MM.1S (cell line): ENCODE measurements around the gene GHITM.

Experiments
- DNase-seq: peaks from one replicate; pipeline ENCODE4 v3.0.0-alpha.2; 2015
- H2AFZ ChIP-seq: fragments of 300-600 bp; sonication (generic); 2 replicates; pipeline ENCODE4 v1.6.0; 2016; ENCODE audit warnings: antibody characterized with exemption, low read length
- H3F3A ChIP-seq: fragments of 300-600 bp; sonication (generic); 2 replicates; pipeline ENCODE4 v1.6.1; 2016; ENCODE audit warnings: mild to moderate bottlenecking, antibody characterized with exemption, low read length, moderate library complexity, mixed read lengths; ENCODE audit not compliant: insufficient read depth
- H3K27ac ChIP-seq: fragments of 300-600 bp; sonication (generic); 2 replicates; pipeline ENCODE4 v1.5.1; 2016; ENCODE audit warnings: mild to moderate bottlenecking, low read length
- H3K27me3 ChIP-seq: fragments of 300-600 bp; sonication (generic); replicated peaks from 2 replicates; pipeline ENCODE4 v1.6.0; 2016; ENCODE audit warnings: low read length; ENCODE audit not compliant: insufficient read depth
- H3K36me3 ChIP-seq: fragments of 300-600 bp; sonication (generic); replicated peaks from 2 replicates; pipeline ENCODE4 v1.6.1; 2016; ENCODE audit warnings: mild to moderate bottlenecking, low read length, mixed read lengths; ENCODE audit not compliant: insufficient read depth
- H3K4me1 ChIP-seq: fragments of 300-600 bp; sonication (generic); 2 replicates; pipeline ENCODE4 v1.6.1; 2016; ENCODE audit warnings: low read length, mixed read lengths
- H3K4me2 ChIP-seq: fragments of 300-600 bp; sonication (generic); 2 replicates; pipeline ENCODE4 v1.6.0; 2016; ENCODE audit warnings: low read depth, low read length
- H3K4me3 ChIP-seq: fragments of 300-600 bp; sonication (generic); 2 replicates; pipeline ENCODE4 v1.5.1; 2016; ENCODE audit warnings: low read length, mixed read lengths
- H3K79me2 ChIP-seq: fragments of 300-600 bp; sonication (generic); 2 replicates; pipeline ENCODE4 v1.6.1; 2016; ENCODE audit warnings: mixed run types, low read length, mixed read lengths
- H3K9ac ChIP-seq: fragments of 300-600 bp; sonication (generic); 2 replicates; pipeline ENCODE4 v1.6.1; 2016; ENCODE audit warnings: low read length, mixed read lengths
- H3K9me2 ChIP-seq: fragments of 300-600 bp; sonication (generic); replicated peaks from 2 replicates; pipeline ENCODE4 v1.6.1; 2016; ENCODE audit warnings: mild to moderate bottlenecking, low read length, mixed read lengths; ENCODE audit not compliant: insufficient read depth
- H3K9me3 ChIP-seq: fragments of 300-600 bp; sonication (generic); replicated peaks from 2 replicates; pipeline ENCODE4 v1.6.1; 2016; ENCODE audit warnings: mild to moderate bottlenecking, low read length, mixed read lengths; ENCODE audit not compliant: insufficient read depth
- H4K20me1 ChIP-seq: fragments of 300-600 bp; sonication (generic); 2 replicates; pipeline ENCODE4 v1.6.1; 2016; ENCODE audit warnings: mild to moderate bottlenecking, low read length, moderate library complexity, mixed read lengths; ENCODE audit not compliant: insufficient read depth
- EZH2 ChIP-seq: fragments of 300-600 bp; sonication (generic); optimal IDR thresholded peaks from 2 replicates; pipeline ENCODE3; 2017; ENCODE audit warnings: low read depth, mild to moderate bottlenecking, antibody characterized with exemption, low read length, mixed read lengths
- EZH2phosphoT487 ChIP-seq: fragments of 300-600 bp; sonication (generic); IDR thresholded peaks from 2 replicates; pipeline ENCODE4 v1.6.1; 2018; ENCODE audit warnings: antibody characterized with exemption, low read length
- TF ChIP-seq, protein P1 (sequence below): fragments of 300-600 bp; sonication (generic); IDR thresholded peaks from 2 replicates; pipeline ENCODE4 v1.5.1; 2016; ENCODE audit warnings: antibody characterized with exemption, low read length, mixed read lengths

GHITM gene

DNA sequence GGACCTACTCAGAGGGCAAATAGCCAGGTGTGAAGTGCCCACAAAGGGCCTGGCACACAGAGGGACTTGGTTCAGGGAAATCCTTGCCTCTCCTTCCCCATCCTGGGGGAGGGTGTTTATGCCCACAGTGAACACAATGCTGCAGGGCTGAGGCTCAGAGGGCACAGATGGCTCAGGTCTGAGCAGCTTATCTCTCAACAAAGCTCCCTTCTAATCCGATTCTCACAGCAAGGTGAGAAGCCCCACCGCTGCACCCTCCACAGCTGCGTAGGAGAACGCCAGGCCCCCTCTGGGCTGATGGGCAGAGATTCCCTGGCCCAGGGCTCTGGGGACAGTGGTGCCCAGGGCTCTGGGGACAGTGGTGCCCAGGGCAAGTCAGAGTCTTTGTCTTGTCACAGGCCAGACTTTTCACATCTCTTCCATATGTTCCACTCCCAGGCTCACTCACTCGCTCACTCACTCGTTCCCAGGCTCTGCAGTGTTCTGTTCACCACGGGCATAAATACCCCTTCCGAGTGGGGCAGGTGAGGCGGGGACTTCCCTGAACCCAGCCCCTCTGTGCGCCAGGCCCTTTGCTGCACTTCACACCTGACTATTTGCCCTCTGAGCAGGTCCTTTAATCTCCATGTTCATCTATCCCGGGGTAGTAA, 46.3 kb downstream of the GHITM start:
- no peak for TF ChIP-seq EZH2phosphoT487
- TF ChIP-seq, protein P1, sequence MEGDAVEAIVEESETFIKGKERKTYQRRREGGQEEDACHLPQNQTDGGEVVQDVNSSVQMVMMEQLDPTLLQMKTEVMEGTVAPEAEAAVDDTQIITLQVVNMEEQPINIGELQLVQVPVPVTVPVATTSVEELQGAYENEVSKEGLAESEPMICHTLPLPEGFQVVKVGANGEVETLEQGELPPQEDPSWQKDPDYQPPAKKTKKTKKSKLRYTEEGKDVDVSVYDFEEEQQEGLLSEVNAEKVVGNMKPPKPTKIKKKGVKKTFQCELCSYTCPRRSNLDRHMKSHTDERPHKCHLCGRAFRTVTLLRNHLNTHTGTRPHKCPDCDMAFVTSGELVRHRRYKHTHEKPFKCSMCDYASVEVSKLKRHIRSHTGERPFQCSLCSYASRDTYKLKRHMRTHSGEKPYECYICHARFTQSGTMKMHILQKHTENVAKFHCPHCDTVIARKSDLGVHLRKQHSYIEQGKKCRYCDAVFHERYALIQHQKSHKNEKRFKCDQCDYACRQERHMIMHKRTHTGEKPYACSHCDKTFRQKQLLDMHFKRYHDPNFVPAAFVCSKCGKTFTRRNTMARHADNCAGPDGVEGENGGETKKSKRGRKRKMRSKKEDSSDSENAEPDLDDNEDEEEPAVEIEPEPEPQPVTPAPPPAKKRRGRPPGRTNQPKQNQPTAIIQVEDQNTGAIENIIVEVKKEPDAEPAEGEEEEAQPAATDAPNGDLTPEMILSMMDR, result no peak
- no peak for TF ChIP-seq EZH2
- no peak overlapping the region for H3K27ac ChIP-seq

DNA sequence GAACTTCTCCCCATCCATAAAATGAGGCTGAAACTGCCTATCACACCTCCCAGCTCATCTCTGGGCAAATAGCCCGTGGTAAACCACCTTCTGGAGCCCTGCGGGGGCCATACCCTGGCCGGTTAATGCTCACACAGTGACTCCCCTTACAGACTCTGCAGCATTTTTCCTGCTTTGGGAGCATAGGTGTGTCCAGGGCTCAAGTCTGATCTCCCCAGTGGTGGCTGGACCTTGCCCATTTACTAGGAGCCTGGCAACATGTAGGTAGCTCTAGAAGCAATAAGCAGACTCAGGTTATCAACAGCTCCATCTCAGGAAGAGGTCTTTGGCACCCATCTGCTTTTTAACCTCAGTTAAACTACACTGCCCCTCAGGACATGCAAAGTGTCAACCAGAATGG, 49.5 kb downstream of the GHITM start:
- H3K79me2 ChIP-seq, result no peaks in the 10 kb centered on the region
- no peak overlapping the region for H3K27ac ChIP-seq
- no peaks in the 10 kb centered on the region for H3F3A ChIP-seq
- no peak for DNase-seq
- no peak overlapping the region for H3K4me2 ChIP-seq
- no peak overlapping the region for H3K9ac ChIP-seq
- no peaks in the 10 kb centered on the region for H3K9me2 ChIP-seq
- H3K4me3 ChIP-seq, result no peak overlapping the region
- no peaks in the 10 kb centered on the region for H3K9me3 ChIP-seq
- H3K36me3 ChIP-seq, result no peaks in the 10 kb centered on the region
- no peaks in the 10 kb centered on the region for H4K20me1 ChIP-seq
- H2AFZ ChIP-seq, result no peak overlapping the region
- no peaks in the 10 kb centered on the region for H3K4me1 ChIP-seq
- TF ChIP-seq EZH2phosphoT487 (no peak), EZH2 (no peak)
- TF ChIP-seq, protein P1, result no peak
- no peaks in the 10 kb centered on the region for H3K27me3 ChIP-seq

More for the DNA sequence above, 46.3 kb downstream of the GHITM start:
- Histone ChIP-seq H3K4me3 (no peak overlapping the region), H3K4me2 (no peak overlapping the region), H3K9ac (no peak overlapping the region), H2AFZ (no peak overlapping the region), H3K4me1 (no peaks in the 10 kb centered on the region), H3K36me3 (no peaks in the 10 kb centered on the region), H3K9me3 (no peaks in the 10 kb centered on the region), H3K9me2 (no peaks in the 10 kb centered on the region), H3F3A (no peaks in the 10 kb centered on the region), H3K27me3 (no peaks in the 10 kb centered on the region), H4K20me1 (no peaks in the 10 kb centered on the region), H3K79me2 (no peaks in the 10 kb centered on the region)
- no peak for DNase-seq

DNA sequence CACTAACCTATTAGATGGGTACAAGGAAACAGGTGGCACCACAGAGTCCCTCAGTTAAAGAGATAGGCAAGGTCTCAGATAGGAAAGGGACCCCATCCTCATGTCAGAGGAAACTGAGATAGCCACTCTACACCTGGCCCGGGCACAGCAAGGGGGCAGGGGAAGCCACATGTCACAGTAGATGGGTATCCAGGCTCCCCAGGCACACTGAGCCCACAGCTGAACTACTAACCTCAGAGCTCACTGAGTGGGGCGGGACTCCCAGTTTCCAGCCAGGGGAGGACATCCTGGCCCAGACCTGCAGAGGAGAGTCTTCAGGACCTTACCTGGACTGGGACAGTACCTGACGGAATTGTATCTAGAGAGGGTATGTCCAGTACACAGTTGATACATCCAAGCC, 51.3 kb downstream of the GHITM start:
- H3K9me2 ChIP-seq, result no peaks in the 10 kb centered on the region
- TF ChIP-seq, protein P1, result no peak
- TF ChIP-seq EZH2 (no peak), EZH2phosphoT487 (no peak)
- no peaks in the 10 kb centered on the region for H4K20me1 ChIP-seq
- H3K4me1 ChIP-seq, result no peaks in the 10 kb centered on the region
- H3K27ac ChIP-seq, result no peak overlapping the region
- no peak overlapping the region for H3K4me2 ChIP-seq
- H2AFZ ChIP-seq, result no peak overlapping the region
- no peaks in the 10 kb centered on the region for H3F3A ChIP-seq
- no peak overlapping the region for H3K4me3 ChIP-seq
- no peaks in the 10 kb centered on the region for H3K27me3 ChIP-seq
- no peaks in the 10 kb centered on the region for H3K9me3 ChIP-seq
- H3K79me2 ChIP-seq, result no peaks in the 10 kb centered on the region
- H3K9ac ChIP-seq, result no peak overlapping the region
- H3K36me3 ChIP-seq, result no peaks in the 10 kb centered on the region
- no peak for DNase-seq
